GM12865 (cell line): Measurements from ENCODE around the gene C19orf67.

Experiments used
- DNase-seq: peaks from one replicate; pipeline ENCODE4 v3.0.0; 2010; ENCODE audit warnings: low read depth
- H3K4me3 ChIP-seq: 2 replicates; pipeline ENCODE4 v1.5.1; 2011; ENCODE audit warnings: mild to moderate bottlenecking, low read depth, low read length, control low read depth
- TF ChIP-seq, protein P1 (sequence below): IDR thresholded peaks from 2 replicates; pipeline ENCODE4 v1.5.1; 2011; ENCODE audit warnings: low read length, control low read depth, low read depth, inconsistent platforms; ENCODE audit not compliant: insufficient read depth; ENCODE audit errors: missing control alignments

C19orf67 gene

GRCh38 chr19:14091813-14092462 is 6.4 kb upstream of the C19orf67 start:
- H3K4me3 ChIP-seq = peak overlapping the region; percentile 99
- TF ChIP-seq, protein P1, sequence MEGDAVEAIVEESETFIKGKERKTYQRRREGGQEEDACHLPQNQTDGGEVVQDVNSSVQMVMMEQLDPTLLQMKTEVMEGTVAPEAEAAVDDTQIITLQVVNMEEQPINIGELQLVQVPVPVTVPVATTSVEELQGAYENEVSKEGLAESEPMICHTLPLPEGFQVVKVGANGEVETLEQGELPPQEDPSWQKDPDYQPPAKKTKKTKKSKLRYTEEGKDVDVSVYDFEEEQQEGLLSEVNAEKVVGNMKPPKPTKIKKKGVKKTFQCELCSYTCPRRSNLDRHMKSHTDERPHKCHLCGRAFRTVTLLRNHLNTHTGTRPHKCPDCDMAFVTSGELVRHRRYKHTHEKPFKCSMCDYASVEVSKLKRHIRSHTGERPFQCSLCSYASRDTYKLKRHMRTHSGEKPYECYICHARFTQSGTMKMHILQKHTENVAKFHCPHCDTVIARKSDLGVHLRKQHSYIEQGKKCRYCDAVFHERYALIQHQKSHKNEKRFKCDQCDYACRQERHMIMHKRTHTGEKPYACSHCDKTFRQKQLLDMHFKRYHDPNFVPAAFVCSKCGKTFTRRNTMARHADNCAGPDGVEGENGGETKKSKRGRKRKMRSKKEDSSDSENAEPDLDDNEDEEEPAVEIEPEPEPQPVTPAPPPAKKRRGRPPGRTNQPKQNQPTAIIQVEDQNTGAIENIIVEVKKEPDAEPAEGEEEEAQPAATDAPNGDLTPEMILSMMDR = no peak
- no peak for DNase-seq

- peak; percentile 85 for DNase-seq
- TF ChIP-seq, protein P1 = peak; percentile 17
- H3K4me3 ChIP-seq = peak overlapping the region; percentile 99
Observed at GRCh38 chr19:14091081-14091812, 5.7 kb upstream of the C19orf67 start.

- H3K4me3 ChIP-seq = peak within 1 kb of the TSS; percentile 99
- DNase-seq = peak; percentile 95
- TF ChIP-seq, protein P1 = no peak
Observed at GRCh38 chr19:14090509-14091080, 5.0 kb upstream of the C19orf67 start, which contains the start of gene SAMD1. Gene SAMD1, minus strand, starts transcription at chr19:14090751.

DNA sequence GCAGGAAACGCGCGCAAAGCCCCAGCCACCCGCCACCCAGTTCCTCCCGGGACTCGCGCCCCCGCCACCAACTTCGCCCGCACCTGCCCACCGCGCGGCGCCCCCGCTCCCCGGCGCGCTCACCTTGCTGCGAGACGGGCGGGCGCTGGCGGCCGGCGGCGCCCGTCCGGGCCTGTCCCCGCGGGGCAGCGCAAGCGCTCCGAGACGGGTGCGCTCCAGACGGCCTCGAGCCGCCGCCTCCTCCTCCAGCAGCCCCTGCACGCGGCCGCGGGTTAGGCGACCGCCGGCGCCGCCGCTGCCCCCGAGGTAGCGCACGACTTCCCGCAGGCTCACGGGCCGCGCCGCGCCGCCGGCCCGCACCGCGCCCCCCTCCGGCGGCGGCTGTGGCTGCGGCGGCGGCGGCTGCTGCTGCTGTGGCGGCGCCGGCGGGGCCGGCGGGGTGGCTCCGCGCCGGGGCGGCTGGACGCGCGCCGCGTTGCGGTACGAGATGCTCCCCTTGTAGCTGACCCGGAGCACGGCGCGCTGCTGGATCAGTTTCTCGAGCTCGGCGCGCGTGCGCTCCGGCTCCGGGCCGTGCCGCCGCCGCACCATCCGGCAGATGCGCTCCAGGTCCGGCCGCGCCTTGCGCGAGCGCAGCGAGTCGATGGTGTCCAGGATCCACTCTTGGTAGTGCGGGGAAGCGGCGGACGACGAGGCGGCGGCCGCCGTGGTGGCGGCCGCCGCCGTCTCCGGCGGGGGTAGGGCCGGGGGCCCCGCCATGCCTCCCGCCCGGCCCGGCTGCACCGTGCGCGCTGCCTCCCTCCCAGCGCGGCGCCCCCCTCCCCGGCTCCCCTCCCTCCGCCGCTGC is 4.3 kb upstream of the C19orf67 start:
- DNase-seq = peak; percentile 83
- H3K4me3 ChIP-seq = peak overlapping the region; percentile 64
- TF ChIP-seq, protein P1 = peak; percentile 4

DNA sequence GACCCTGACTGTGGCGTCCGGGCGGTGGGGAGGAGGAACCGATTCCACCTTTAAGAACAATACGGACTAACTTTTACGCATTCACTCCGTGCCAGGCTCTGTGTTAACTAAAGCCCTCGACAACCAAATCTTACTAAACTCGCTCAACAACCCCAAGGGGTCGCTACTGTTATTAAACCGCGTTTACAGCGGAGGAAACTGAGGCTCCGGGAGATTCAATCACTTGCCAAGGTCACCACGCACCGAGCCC is 3.8 kb upstream of the C19orf67 start:
- peak; percentile 51 for DNase-seq
- peak overlapping the region; percentile 50 for H3K4me3 ChIP-seq
- TF ChIP-seq, protein P1 = no peak

DNA sequence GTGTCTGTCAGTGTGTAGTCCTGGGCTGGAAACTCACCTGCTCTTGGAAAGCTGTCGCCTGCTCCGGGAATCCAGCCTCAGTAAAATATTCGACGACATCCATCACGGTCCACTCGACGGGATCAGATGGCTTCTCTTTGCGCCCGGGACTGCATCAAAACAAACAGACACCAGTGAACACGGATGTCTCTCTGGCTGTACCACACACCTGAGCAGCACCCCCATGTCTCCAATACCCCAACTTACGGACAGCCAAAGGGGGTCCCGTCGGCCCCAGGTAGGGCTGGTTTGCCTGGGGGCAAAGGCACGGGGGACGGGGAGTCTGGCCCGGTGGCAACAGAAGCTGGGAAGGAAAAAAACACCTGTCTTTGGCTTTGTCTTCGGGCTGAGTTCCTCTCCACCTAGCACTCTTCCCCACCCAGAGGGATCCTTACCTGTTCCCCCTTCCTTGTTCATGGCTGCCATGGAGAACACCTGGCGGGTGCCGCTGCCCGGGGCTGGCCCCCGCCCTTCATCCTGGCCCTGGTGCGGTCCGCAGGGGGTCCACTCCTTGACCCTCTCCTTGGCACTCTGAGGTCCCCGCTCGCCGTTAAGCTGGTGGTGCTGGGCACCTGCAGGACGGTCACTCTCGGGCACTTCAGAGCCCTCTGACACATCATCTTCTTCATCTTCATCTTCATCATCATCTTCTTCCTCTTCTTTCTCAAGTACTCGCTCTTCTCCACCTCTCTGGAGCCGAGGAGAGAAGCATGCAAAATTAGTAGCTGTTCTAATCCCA is 3.2 kb upstream of the C19orf67 start:
- TF ChIP-seq, protein P1 = no peak
- DNase-seq = no peak
- peak overlapping the region; percentile 50 for H3K4me3 ChIP-seq
